Suprapubic skin (tissue), 4 donors: Measurements from ENCODE around the gene CHRNA9.
"Not testable (repeated sequence)": the region's sequence is repeated elsewhere in the genome, so short reads cannot be mapped to it uniquely, and the experiment has no call there.

ENCODE experiments used
- CTCF ChIP-seq, 2 donors: fragments of 200-600 bp in 1 of 2; fragments of 450-650 bp in 1 of 2; sonication (generic) in 1 of 2; IDR thresholded peaks; one replicate each; pipeline ENCODE4 v1.5.1; 2016 to 2019; ENCODE audit warnings: antibody characterized with exemption in 2 of 2, mild to moderate bottlenecking in 1 of 2, moderate library complexity in 1 of 2
- EP300 ChIP-seq: sonication (generic); formaldehyde crosslinking; IDR thresholded peaks from one replicate; pipeline ENCODE4 v1.6.1; 2017; ENCODE audit warnings: antibody characterized with exemption
- POLR2AphosphoS5 ChIP-seq, 3 donors: sonication (generic); formaldehyde crosslinking; IDR thresholded peaks; one replicate each; pipeline ENCODE4 v1.6.1; 2017; ENCODE audit warnings: antibody characterized with exemption in 3 of 3

DNA sequence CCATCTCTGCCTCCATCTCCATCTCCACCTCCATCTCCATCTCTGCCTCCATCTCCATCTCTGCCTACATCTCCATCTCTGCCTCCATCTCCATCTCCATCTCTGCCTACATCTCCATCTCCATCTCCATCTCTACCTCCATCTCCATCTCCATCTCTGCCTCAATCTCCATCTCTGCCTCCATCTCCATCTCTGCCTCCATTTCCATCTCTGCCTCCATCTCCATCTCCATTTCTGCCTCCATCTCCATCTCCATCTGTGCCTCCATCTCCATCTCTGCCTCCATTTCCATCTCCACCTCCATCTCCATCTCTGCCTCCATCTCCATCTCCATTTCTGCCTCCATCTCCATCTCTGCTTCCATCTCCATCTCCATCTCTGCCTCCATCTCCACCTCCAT lies 40.1 kb upstream of the CHRNA9 start:
- not testable (repeated sequence) for TF ChIP-seq POLR2AphosphoS5 (IDR thresholded peaks at IDR 0.05); CTCF (IDR thresholded peaks at IDR 0.05); EP300
